CD4-positive, alpha-beta T cell treated with Interferon gamma for 1 hour (primary cell): ENCODE data around the gene FILIP1L.
A peak's percentile ranks its signal among the peaks of the same experiment; 100 is the strongest.
"Not testable (repeated sequence)": the region's sequence is repeated elsewhere in the genome, so short reads cannot be mapped to it uniquely, and the experiment has no call there.

Source experiments
- DNase-seq: peaks from one replicate; pipeline ENCODE4 v3.0.0-alpha.2; 2020

Gene FILIP1L

DNA sequence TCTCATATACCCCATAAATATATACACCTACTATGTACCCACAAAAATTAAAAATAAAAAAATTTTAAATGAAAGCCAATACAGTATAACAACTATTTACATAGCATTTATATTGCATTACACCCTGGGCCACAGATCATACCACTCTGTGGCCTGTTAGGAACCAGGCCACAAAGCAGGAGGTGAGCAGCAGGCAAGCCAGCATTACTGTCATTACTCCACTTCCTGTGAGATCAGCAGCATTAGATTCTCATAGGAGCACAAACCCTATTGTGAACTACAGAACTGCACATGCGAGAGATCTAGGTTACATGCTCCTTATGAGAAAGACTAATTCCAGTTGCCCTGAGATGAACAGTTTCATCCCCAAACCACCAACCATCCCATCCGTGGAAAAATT, 17.4 kb downstream of the FILIP1L start:
- no peak for DNase-seq

DNA sequence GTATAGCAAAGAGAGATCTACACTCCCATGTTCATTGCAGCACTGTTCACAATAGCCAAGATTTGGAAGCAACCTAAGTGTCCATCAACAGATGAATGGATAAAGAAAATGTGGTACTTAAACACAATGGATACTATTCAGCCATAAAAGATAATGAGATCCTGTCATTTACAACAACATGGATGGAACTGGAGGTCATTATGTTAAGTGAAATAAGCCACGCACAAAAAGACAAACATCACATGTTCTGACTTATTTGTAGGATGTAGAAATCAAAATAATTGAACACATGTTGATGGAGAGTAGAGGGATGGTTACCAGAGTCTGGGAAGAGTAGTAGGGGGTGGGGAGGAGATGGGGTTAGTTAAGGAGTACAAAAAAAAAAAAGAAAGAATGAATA, 18.0 kb downstream of the FILIP1L start:
- not testable (repeated sequence) for DNase-seq

DNA sequence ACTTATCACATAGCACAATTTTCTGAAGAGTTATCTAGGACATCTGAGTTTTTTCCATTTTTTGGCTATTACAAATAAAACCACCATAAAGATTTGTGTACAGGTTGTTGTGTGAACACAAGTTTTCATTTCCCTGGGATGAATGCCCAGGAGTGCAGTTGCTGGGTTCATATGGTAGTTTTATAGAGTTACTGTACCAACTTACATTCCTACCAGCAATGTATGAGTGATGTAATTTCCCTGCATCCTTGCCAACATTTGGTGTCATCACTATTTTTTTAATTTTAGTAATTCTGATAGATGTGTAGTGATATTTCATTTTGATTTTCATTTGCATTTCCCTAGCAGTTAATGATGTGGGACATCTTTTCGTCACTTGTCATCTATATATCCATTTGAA, 20.5 kb downstream of the FILIP1L start:
- DNase-seq, result no peak

DNA sequence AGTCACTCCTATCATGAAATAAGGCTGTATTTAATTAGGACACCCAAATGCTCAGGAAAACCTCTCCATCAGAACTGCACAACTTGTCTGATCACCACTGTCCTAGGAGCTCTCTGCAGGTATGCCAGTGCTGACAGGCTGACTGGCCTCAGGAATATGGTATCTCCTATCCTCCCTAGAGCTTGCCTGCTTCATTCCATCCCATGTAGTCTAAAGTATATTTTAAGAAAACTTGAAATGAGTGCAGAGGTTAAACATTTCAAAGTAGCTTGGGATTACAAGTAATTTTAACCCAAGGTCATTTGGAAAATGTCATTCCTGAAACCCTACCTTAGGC, 23.7 kb downstream of the FILIP1L start:
- DNase-seq, result no peak

DNA sequence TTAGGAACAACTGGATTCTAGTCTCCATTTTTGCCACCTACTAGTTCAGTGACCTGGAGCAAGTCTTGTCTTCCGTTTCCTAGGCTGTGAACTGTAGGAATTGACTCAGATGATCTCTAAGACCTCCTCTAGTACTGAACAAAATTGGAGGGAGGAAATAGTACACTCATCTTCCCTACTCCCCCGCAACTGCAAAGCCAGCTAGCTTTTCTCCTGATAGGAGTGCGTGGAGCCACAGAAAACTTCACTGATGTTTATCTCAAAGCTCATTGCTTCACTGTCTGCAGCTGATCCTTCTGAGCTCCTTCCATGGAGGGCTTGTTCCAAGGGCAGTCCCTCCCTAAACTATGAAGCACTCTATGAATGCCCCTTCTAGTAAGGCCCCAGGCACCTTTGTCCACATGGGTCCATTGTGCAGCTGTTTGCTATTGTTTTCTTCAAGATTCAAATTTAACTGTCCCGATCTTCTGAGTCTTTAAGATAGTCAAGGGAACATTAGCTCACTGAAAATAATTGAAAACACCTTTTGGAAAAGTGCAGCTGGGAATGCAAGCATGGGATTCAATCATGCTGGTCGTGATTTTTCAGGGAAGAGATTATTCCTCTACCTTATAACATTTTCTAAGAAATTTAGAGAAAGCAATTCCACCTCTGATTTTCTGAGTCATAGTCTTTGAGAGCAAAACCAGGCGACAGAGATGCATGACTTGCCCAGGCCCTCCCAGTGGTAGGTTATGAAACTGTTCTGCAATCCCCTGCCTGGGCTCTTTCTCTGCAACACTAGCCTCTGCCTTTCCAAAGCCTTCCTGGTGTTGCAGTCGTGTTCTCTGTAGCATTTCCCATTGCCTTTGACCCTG, 24.3 kb downstream of the FILIP1L start:
- DNase-seq, result peak; percentile 4

DNA sequence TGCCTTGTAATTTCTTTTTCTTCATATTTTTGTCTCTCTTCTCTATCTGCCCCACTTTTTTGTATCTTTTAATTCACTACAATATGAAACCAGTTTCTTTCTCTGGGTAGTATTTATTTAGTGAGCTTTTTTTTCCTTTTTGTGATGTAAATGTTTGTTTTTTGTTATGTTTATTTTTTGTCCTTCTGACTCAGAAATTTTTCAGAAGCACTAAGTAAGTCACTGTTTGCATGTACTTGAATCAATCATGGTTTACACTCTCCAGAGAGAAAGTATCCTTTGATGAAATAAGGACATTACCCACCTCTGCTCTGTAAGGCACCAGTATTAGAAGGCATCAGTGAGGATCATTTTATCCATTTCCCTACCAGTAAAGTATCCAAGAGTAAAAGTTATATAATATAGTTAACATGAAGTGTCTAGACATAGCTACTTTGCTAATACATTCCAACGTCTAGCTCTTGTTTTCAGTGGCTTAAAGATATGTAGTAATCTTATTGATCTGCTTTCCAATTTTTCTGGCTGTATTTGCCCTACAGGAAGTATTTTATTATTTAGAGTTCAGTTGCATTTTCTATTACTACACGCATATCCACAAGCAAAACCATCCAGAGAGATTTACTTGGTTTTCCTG, 25.4 kb downstream of the FILIP1L start:
- no peak for DNase-seq

DNA sequence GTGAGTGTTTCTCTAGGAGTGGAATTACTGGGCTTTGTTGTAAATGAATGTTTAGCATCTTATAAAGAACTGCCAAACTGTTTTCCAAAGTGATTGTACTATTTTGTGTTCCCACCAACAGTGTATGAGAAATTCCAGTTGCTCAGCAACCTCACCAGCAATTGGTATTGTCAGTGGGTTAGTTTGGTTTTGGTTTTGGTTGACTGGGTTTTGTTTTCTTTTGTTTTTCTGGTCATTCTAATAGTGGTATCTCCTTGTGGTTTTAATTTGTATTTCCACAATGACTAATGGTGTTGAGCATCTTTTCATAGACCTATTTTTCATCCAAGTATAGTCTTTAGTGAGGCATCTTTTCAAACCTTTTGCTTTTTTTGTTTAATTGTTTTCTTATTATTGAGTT, 27.1 kb downstream of the FILIP1L start:
- DNase-seq, result no peak

DNA sequence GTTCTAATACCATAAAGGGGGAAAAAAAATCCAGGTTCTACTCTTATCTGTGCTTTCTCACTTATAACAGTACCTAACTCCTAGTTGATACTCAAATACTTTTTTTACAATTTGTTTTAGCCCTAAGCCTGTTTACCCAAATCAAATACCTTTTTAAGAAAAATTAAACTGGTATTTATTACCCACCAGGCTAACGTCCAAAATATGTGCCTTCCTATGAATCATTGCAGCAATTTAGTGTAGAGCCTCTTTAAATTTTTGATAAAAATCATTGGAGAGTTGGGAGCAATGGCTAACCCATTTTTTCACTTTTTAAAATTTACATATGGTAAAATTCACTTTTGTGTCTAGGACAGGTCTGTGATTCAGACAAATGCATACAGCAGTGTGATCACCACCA, 27.9 kb downstream of the FILIP1L start:
- no peak for DNase-seq

DNA sequence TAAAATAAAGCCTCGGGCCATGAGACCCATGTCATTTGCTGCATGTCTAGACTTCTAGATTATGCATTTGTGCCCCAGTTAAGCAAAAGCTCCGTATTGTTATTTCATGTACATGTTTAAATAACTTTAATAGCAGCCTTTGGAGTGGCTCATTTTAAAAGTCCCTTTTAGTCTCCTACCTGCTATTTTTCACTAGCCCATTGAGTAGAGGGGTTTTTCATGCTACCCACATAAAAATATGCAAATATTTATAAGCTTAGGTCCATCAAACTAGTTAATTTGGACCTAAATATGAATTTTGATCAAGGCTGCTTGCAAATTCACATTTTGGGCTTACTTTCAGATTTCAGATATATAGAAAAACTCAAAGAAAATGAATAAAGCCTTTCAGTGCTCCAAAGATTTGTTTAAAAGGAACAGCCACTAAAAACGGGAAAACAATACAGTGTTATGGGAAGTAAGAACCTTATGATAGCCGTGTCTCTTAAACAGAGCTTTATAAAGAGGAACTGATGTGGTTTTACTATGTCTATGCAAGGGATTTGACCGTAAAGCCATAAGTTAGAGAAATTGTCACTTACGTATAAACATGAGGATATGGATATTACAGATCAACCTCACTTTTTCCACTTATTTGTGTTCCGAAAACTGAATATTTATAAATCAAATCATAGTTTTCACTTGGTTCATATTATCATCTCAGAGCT, 30.0 kb downstream of the FILIP1L start:
- DNase-seq, result no peak

DNA sequence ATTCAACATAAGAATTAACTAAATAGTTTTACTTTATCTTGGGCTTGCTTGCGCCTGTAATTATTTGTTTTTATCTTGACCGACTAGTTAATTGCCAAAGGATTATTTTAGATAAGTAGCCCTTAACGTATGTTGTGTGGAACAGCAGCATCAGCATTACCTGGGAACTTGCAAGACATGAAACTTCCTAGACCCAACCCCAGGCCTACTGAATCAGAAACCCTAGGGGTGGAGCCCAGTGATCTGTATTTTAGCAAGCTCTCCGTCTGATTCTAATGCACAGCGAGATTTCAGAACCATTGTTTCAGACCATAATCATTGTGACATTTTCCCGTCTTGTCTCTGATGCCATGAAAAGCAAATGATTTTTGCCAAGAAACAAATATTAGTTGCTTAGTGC, 31.1 kb downstream of the FILIP1L start:
- DNase-seq, result no peak

DNA sequence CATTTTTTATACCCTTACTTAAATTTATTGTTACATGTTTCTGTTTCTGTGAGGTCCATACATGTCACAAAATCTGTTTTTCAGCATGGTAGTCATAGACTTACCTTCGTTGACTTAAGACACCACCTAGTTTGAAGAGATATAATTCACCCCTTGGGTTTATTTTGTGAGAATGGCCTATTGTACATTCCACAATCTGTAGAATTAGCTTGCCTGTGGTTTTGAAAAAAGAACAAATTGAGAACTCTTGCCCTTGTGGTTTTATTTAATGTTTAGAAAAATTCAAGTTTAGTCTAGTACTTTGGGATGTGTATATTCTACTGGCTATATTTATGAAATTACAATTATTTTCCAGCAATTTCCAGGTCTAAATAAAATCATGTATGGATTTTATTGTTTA, 31.6 kb downstream of the FILIP1L start:
- DNase-seq, result no peak

DNA sequence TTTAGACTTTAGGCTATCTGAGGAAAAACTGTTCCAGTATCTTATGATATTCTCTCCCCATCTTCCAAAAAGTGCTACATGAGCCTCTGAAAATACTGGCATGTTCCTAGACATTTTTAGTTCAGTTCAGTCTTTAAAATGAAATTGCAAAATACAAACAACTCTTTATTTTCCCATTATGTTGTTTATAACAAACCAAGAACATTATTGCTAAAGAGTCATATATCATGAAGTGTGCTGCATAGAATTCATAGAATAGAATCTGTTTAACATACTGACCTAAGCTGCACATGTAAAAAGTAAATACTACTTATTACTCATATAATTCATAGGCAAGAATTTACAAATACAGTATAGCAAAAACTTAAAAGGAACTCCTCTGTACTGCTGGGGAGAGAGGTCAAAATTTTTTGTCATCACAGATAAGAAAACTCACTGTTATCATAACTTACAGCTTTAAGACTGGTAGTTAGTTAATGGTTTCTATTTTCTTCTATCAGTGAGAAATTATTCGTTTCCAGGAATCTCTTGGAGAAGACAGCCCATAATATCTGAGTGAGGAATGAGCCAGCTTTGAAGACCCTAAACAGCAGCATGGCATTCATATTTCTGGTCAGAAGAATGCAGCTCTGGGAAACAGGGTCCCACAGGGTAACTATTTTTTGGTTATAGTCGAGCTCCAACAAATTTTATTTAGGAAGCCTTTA, 32.2 kb downstream of the FILIP1L start:
- no peak for DNase-seq

DNA sequence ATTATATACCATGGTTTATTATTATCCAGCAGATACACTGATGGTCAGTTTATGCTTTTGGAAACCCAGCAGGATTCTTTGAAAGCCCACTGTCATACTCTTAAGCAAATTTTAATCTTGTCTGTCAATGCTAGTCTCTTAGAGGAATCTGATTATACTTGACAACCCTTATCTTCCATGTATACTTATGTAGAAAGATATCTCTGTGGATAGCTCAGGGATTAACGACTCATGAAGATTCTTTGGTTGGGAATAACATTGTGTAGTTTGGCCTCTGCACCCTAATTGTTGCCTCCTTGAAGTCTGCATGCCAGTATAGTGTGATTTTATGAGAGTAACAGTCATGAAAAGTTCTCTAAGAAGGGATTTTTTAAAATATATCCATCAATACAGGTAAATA, 33.0 kb downstream of the FILIP1L start:
- no peak for DNase-seq

DNA sequence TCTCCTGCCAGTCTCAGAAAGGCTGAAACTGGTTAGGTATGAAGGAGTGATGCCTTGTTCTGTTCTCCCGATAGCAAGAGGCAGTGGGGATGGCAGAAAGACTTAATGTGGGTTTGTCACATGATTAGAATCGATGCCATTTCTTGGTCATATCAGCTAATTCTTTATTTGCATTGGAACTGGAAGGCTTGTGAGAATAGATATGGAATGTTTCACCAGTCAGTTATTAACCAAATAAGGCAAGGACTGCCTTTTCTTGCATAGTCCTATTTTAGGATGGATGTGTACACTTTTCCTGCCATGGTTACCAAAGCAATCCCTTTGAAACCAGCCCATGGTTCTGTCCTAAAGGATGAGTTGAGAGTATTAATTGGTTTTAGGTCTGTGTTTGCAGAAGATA, 33.7 kb downstream of the FILIP1L start:
- DNase-seq, result no peak

DNA sequence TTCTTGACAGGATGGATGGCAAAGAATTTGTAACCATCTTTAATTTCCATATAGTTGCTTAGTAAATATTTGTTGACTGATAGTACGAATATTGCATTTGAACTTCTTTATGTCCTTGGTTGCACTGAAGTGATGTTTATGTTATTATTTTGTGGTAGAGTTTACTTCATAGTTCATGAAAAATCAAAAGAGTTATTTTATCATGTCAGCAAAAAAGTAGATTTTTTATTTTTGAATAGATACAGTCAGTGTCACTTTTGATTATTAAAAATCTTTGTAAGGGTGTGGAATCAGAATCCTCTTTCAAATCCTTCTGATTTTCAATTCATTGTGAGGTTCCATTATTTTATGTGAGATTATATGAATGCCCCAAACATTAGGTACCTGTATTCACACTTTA, 35.0 kb downstream of the FILIP1L start:
- DNase-seq, result no peak

DNA sequence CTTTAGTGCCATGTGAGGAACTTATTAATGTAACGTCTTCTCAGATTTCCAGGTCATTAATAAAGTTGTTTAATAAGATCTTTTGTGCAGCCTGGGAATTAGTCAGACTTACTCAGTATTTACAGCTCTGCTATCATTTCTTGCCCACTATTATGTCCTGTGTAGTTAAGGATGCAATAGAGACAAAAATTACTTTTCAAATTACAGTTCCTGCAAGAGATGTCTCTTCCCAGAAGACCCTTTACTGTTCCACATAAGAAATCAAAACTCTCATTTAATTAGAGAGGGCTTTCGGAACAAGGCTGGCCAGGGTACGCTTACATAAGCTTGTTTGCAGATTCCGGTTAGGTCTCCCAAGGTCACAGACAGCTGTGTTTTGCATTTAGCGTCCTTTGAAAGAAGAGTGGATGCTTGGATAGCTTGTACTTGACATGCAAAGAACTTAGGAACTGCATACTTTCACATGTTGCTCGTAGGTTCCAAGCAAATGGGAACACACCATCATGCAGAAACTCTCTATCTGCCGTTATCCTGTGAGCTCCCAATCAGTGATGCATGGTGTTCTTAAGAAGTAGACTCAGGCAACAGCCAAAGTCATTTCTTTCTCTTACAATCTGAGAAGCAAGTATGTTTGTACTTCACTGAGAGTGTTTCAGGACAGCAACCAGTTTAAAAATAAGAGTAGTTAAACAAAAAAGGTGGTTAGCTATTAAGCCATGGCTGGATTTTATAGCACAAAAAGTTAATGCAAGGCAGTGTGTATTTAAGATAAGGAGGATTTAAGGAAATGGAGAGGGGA, 37.4 kb downstream of the FILIP1L start:
- no peak for DNase-seq

DNA sequence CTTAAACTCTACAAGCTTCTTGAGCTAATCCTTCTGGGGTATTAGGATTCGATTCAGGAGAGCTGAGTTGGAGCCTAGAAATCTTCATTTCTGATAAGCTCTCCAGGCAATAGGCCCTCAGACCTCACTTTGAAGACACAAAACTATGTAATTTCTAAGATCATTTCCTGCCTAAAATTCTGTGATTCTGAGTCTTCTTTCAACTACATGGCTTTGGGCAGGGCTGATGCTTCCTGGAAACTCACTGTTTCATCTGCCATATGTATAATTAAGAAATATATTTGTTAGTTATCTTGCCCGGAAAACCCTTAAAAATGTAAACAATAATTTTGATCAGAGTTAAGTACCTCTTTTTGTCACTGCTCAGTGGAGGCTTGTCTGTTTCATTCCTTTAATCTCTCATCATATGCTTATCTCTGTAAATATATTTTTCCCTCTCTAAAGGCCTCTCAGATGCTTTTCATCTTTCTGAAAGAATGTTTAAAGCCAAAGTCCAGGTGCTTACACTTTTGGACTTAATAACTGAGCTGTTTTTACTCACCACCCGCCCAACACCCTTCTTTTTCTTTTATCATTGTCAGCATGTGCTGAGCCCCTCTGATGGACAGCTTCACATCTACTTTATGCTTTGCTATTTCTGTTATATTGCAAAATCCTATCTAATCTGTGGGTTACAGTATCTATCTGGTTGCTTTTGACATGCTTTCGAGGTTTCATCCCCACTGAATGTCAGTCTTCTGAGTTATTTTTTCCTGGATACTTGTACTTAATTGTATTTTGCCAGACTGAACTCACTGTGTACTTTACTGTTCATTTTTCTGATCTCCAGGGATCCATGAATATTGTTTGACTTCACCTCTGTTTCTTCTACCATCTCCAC, 38.2 kb downstream of the FILIP1L start:
- no peak for DNase-seq

DNA sequence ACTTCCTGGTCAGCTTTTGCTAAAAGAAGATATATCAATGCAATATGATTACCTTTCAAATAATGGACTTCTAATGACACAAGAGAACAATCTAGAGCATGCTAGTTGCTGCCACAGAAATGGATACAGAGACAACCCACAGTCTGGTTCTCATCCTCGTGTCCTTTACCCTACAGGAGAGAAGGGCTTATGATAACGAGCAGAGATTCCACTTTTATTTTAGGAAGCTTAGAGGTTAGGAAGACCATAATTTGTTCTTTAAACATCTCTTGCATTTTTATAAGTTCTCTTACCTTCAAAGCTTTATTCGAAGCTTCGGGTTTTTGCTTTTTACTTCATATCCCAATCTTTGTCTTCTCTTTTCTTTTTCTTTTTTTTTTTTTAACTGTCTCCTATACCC, 39.1 kb downstream of the FILIP1L start:
- no peak for DNase-seq

DNA sequence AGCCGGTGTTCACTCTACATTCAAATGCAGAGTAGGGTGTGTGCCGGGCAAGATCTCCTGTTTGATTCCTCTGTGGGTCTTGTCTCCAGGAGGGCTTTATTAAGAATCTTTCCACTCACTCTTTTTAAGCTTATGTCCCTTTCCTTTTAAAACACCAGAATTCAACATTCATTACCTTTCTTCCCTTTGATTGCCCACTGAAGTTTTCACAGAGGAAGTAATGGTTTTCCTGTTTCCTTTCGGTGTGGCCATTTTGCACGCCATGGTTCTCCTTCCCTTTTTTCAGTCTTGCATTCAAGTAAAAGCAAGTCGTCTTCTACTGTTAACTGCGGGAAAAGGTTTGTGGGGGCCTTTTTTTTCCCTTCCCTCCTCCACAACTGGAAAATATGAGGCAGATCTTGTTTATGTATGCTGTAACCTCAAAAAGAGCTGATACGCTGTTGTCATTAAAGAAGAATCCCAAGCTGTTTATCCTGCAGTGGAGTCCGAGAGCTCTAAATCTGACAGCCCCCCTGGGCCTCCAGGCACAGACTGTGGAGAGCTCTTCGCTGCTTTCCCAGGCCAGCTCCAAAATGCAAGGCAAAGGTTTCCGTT, 40.5 kb downstream of the FILIP1L start:
- no peak for DNase-seq

DNA sequence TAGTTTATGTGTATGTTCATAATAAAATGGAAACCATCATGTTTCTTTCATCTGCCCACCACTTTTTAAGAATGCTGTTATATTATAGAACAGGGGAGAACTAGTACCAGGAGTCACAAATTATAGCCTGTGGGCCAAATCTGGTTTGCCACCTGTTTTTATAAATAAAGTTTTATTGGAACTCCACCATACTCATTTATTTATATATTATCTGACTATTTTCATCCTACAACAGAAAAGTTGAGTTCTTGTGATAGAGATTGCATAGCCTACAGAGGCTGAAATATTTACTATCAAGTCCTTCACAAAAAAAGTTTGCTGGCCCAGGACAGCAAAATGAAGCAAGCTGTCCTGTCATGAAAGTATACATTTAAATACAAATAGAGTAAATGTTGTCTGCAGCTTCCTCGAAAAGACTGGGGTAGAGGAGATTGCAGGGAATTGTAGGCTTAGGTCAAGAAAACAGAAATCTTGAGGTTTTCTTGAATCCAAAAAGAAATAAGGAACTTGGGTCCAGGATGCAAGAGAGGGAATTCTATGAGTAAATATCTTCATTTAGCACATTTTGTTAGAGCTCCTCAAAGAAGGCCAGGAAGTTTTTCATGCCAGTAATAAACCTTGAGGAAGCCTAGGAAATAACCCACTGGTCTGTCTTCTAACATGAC, 41.1 kb downstream of the FILIP1L start:
- no peak for DNase-seq
